ENCODE measurements around the gene L3MBTL4.

The L3MBTL4 gene

DNA sequence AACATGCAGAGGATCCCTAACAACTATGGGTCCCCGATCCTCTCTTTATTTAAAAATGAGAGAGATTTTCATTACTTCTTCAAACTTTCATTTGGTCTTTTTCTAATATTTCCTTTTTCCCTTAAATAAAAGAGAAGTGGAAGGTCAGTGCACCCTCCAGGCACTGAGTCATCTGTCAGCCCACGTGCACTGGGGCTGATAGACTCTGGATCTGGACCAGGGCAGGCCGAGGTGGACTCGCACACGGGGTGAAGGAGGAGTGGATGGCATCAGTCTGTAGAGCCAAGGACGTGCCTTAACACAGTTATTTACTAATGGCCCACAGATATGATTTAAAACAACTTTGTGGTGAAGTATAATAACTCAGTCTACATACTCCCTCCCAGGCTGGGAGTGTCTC lies 305.0 kb downstream of the L3MBTL4 start:
- DNase-seq (ENCODE audit: low read depth), result no peak
- TF ChIP-seq, protein P1, sequence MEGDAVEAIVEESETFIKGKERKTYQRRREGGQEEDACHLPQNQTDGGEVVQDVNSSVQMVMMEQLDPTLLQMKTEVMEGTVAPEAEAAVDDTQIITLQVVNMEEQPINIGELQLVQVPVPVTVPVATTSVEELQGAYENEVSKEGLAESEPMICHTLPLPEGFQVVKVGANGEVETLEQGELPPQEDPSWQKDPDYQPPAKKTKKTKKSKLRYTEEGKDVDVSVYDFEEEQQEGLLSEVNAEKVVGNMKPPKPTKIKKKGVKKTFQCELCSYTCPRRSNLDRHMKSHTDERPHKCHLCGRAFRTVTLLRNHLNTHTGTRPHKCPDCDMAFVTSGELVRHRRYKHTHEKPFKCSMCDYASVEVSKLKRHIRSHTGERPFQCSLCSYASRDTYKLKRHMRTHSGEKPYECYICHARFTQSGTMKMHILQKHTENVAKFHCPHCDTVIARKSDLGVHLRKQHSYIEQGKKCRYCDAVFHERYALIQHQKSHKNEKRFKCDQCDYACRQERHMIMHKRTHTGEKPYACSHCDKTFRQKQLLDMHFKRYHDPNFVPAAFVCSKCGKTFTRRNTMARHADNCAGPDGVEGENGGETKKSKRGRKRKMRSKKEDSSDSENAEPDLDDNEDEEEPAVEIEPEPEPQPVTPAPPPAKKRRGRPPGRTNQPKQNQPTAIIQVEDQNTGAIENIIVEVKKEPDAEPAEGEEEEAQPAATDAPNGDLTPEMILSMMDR (IDR thresholded peaks at IDR 0.05; ENCODE audit: low read length, missing control alignments), result no peak
- H3K4me3 ChIP-seq (replicated peaks; ENCODE audit: low read depth, low read length), result no peak overlapping the region

DNA sequence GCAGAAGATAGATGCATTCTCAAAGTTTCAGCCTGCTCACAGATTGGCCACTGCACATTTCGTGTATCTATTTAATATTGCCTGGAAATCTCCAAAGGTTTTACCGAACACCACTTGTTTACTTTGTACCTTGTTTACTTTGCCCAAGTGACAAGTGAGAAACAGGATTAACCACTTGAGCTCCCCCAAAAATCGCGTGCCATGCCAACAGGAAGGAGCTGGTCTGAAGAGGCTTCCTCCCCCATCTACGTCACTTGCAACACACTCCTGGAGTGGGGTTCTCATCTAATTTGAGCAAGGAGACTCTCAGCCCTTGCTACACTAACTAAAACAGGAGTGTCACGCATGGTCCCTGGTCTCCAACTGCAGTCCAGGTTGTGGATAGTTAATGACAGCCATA lies 306.9 kb downstream of the L3MBTL4 start:
- no peak for DNase-seq (ENCODE audit: low read depth)
- no peak overlapping the region for H3K4me3 ChIP-seq (replicated peaks; ENCODE audit: low read depth, low read length)
- TF ChIP-seq, protein P1 (IDR thresholded peaks at IDR 0.05; ENCODE audit: low read length, missing control alignments), result no peak

DNA sequence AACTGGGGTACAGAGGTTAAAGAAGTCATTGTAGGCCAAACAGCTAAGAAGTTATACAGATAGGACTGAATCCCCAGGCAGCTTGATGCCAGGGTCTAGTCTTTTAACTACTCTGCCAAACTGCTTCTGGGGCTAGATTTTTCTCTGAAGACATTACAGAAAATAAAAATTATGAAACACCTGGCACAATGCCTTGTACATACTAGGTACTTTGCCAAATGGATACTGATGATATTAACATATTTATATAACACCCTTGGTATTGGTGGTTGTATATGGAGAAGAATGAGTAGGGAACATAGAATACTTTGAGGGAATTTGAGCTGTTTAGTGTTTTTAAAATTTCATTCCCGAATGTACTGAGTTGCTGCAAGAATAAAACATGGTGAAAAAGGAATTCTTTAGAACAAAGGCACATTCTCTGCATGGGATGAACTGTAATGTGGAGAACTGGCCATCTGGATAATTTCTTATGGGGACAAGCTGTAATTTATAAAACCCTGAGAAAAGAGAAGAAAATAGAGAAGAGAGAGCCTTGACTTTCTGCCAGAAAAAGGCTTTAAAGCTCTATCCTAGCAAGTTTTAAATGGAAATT lies 308.5 kb downstream of the L3MBTL4 start:
- TF ChIP-seq, protein P1 (IDR thresholded peaks at IDR 0.05; ENCODE audit: low read length, missing control alignments), result no peak
- H3K4me3 ChIP-seq (replicated peaks; ENCODE audit: low read depth, low read length), result no peak overlapping the region
- no peak for DNase-seq (ENCODE audit: low read depth)

DNA sequence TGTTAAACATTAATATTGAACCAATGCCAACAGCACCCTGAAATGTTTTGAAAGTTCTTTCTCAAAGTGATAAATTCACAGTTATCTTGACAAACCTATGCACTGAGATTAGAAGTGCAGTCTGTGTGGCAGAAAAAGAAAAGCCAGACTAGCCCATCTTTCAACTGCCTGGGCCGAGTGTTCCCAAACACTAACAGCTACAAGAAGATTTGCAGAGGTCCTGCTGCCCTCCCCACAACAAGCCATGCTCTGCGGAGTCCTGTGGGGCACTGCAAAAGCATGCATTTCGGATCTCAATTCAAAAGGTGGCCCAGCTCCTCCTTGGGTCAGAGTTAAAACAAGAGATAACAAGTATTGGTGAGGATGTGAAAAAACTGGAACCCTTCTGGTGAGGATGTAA lies 311.0 kb downstream of the L3MBTL4 start:
- no peak overlapping the region for H3K4me3 ChIP-seq (replicated peaks; ENCODE audit: low read depth, low read length)
- no peak for DNase-seq (ENCODE audit: low read depth)
- TF ChIP-seq, protein P1 (IDR thresholded peaks at IDR 0.05; ENCODE audit: low read length, missing control alignments), result no peak

DNA sequence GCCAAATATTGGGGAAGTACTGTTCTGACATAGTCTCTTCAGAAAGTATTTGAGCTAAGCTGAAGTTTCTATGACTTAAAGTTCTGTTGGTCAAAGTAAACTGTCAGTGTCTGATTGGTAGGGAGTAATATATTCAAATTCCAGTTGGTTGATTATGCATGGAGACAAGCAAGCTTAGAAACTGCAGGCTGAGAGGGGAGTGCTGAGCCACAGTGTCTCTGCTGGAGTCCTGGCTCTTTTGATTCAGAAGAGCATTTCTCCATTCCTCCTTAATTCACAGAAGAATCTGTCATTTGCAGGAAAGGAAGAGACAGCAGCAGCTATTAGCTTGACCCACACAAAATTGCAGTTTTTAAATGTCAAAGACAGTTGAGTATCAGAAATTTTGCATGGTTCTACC lies 318.0 kb downstream of the L3MBTL4 start:
- TF ChIP-seq, protein P1 (IDR thresholded peaks at IDR 0.05; ENCODE audit: low read length, missing control alignments), result no peak
- H3K4me3 ChIP-seq (replicated peaks; ENCODE audit: low read depth, low read length), result no peak overlapping the region
- no peak for DNase-seq (ENCODE audit: low read depth)

DNA sequence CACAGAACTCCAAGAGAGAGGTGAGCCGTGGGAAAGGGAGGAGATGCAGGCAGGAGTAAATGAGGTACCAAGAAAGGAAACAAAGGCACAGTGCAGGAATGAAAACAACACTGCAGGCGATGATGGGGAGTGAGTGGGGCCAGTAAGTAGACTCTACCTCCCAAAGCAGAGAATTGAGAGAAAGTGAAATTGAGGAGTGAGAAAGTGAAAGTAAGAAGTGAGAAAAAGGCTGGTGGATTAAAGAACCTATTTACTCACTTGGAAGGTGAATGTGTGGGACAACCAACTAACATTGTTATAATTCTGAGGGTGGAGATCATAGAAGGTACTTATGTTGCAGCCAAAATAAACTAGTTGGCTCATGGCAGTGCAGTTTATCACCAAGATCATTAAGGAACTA lies 326.3 kb downstream of the L3MBTL4 start:
- no peak overlapping the region for H3K4me3 ChIP-seq (replicated peaks; ENCODE audit: low read depth, low read length)
- DNase-seq (ENCODE audit: low read depth), result no peak
- TF ChIP-seq, protein P1 (IDR thresholded peaks at IDR 0.05; ENCODE audit: low read length, missing control alignments), result no peak

DNA sequence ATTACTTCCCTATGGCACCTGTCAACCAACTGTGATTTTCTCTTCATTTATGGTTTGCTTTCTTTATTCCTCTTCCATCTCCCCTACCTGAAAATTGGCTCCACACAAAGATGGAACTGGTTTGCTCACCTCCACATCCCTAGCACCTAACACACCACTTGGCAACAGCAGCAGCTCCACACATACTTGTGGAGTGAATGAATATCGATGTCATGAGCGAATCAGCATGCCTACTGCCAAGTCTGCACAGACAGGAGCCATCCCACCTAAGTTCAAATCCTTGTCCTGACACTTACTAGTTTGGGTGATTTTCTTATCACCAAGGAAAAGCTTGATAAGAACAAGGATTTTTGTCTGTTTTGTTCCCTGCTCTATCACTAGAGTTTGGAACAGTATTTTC lies 328.0 kb downstream of the L3MBTL4 start:
- DNase-seq (ENCODE audit: low read depth), result no peak
- no peak overlapping the region for H3K4me3 ChIP-seq (replicated peaks; ENCODE audit: low read depth, low read length)
- TF ChIP-seq, protein P1 (IDR thresholded peaks at IDR 0.05; ENCODE audit: low read length, missing control alignments), result no peak
